Parietal lobe (tissue), 2 donors: ENCODE measurements around the gene BTK. TPM values are rescaled to one million over a fixed set of nuclear protein-coding genes. Genes with fewer than 3 reads are reported as not detected.

Experiments used
- small RNA-seq: library from RNA; depleted of rRNA; stranded (forward); fragments of <200 nt; gene quantifications from one replicate; pipeline ENCODE3, GENCODE V24; 2014; ENCODE audit warnings: low replicate concordance
- total RNA-seq: library from RNA; depleted of rRNA; stranded (reverse); fragments of >200 nt; gene quantifications from one replicate; pipeline ENCODE4 v1.2.3, GENCODE V29; 2014

The BTK gene
- total RNA-seq = 0.94 TPM

DNA sequence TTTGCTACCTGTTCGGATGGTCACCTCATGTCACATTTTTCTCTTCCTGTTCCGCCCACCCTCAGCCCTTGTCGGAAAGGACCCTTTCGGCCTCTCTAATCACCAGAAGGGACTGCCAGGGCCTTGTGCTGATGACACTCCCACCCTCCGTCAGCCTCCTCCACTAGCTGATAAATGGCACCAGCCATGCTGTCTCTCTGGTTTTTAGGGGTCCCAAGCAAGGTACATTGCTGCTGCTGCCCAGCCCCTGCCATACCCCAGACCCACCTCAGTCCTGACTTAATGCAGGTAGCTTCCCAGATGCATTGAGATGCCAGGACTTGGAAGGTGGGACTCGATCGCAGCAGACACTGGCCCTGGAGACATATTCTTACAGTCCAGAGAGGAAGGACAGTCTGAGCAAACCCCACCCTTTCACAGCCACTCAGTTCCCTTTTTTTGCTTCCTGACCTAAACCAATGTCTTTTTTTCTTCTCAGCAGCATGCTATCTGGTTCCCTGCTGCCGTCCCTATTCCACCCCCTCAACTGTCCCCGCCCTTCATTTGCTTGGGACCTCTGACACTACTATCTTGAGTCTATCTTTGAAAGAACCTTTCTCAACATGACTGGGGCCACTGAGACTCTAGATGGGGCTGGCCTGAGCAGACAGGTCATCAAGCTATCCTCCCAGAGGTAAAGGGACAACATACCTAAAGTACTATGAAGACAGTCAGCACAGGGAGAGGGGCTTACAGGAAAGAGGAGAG, at the start of gene BTK:
BTK (minus strand) TSS at position 397 of the 747 bp plus-strand sequence. CDS start 10,907 bp downstream, outside the sequence.

GRCh38 chrX:101407748-101408531, 21.9 kb upstream of the BTK start, which contains the start of the genes GLA and HNRNPH2:
Gene GLA (minus strand): TSS chrX:101407925. CDS start chrX:101407903, 22 bp downstream.
Gene HNRNPH2 (plus strand): TSS chrX:101408222. CDS start chrX:101411989, 3,767 bp downstream.

GRCh38 chrX:101390664-101391525, 4.9 kb upstream of the BTK start, which contains the start of gene RPL36A:
Gene RPL36A (plus strand): TSS chrX:101391011. CDS start chrX:101391044, 33 bp downstream.

GRCh38 chrX:101348452-101349192, 37.4 kb downstream of the BTK start, which contains the start of gene TIMM8A:
Gene TIMM8A (minus strand): TSS chrX:101348742. CDS start chrX:101348664, 78 bp downstream.

Small RNAs within 50 kb of the gene (small RNA-seq; reads per million reads assigned to genes)
- not detected for gene RNU6-934P

Other genes with a start within 250 kb of the BTK start
- gene DRP2, start 166.4 kb downstream of the BTK start, total RNA-seq = 8.5 TPM
- gene TAF7L, start 94.9 kb downstream of the BTK start, total RNA-seq = 0.31 TPM
- 5.9 TPM for gene TIMM8A, start 37.4 kb downstream of the BTK start, total RNA-seq
- gene RPL36A, start 4.8 kb upstream of the BTK start, total RNA-seq = 244 TPM
- gene GLA, start 21.7 kb upstream of the BTK start, total RNA-seq = 24.4 TPM
- 68.2 TPM for gene HNRNPH2, start 22.0 kb upstream of the BTK start, total RNA-seq
- gene ARMCX4, start 99.3 kb upstream of the BTK start, total RNA-seq = 32.9 TPM
- 71.4 TPM for gene ARMCX1, start 164.4 kb upstream of the BTK start, total RNA-seq
- gene ARMCX6, start 231.8 kb upstream of the BTK start, total RNA-seq = 23.2 TPM
- gene ARMCX3, start 237.0 kb upstream of the BTK start, total RNA-seq = 62.3 TPM